ENCODE measurements around the gene RNF217.

Gene RNF217

GRCh38 chr6:125100074-125100652 lies 137.9 kb downstream of the RNF217 start:
- H3K27ac Mint-ChIP-seq = no peak overlapping the region
- peak overlapping the region; percentile 31 for H3K4me3 Mint-ChIP-seq
- no peaks in the 10 kb centered on the region for H3K9me3 Mint-ChIP-seq
- ATAC-seq (no peak), DNase-seq (ENCODE audit: low spot score in 2 of 2) (no peak)
- H3K36me3 Mint-ChIP-seq = no peaks in the 10 kb centered on the region
- H3K4me1 Mint-ChIP-seq = no peaks in the 10 kb centered on the region

- Mint-ChIP-seq H3K36me3 (no peaks in the 10 kb centered on the region), H3K27ac (no peak overlapping the region), H3K4me3 (no peak overlapping the region), H3K9me3 (no peaks in the 10 kb centered on the region), H3K4me1 (no peaks in the 10 kb centered on the region)
- ATAC-seq (no peak), DNase-seq (ENCODE audit: low spot score in 2 of 2) (no peak)
Observed at GRCh38 chr6:125101128-125101527, 138.9 kb downstream of the RNF217 start.

GRCh38 chr6:125101631-125102030 lies 139.4 kb downstream of the RNF217 start:
- ATAC-seq (no peak), DNase-seq (ENCODE audit: low spot score in 2 of 2) (no peak)
- H3K36me3 Mint-ChIP-seq = no peaks in the 10 kb centered on the region
- no peaks in the 10 kb centered on the region for H3K9me3 Mint-ChIP-seq
- no peak overlapping the region for H3K4me3 Mint-ChIP-seq
- no peaks in the 10 kb centered on the region for H3K4me1 Mint-ChIP-seq
- H3K27ac Mint-ChIP-seq = no peak overlapping the region

GRCh38 chr6:125102411-125102810 lies 140.2 kb downstream of the RNF217 start:
- no peak for ATAC-seq
- no peaks in the 10 kb centered on the region for H3K4me1 Mint-ChIP-seq
- no peak overlapping the region for H3K4me3 Mint-ChIP-seq
- no peak overlapping the region for H3K27ac Mint-ChIP-seq
- no peak for DNase-seq (ENCODE audit: low spot score in 2 of 2)
- H3K9me3 Mint-ChIP-seq = no peaks in the 10 kb centered on the region
- H3K36me3 Mint-ChIP-seq = no peaks in the 10 kb centered on the region

GRCh38 chr6:125102891-125103290 lies 140.7 kb downstream of the RNF217 start:
- Mint-ChIP-seq H3K4me1 (no peaks in the 10 kb centered on the region), H3K27ac (no peak overlapping the region), H3K4me3 (no peak overlapping the region), H3K9me3 (no peaks in the 10 kb centered on the region), H3K36me3 (no peaks in the 10 kb centered on the region)
- no peak for DNase-seq (ENCODE audit: low spot score in 2 of 2)
- no peak for ATAC-seq

- ATAC-seq (no peak), DNase-seq (ENCODE audit: low spot score in 2 of 2) (no peak)
- no peaks in the 10 kb centered on the region for H3K4me1 Mint-ChIP-seq
- H3K4me3 Mint-ChIP-seq = no peak overlapping the region
- no peaks in the 10 kb centered on the region for H3K36me3 Mint-ChIP-seq
- H3K9me3 Mint-ChIP-seq = peaks cover 3% of the 10 kb centered on the region
- H3K27ac Mint-ChIP-seq = no peak overlapping the region
Observed at GRCh38 chr6:125104425-125104824, 142.2 kb downstream of the RNF217 start.

- peaks cover 24% of the 10 kb centered on the region for H3K9me3 Mint-ChIP-seq
- no peak for ATAC-seq
- H3K4me1 Mint-ChIP-seq = no peaks in the 10 kb centered on the region
- no peak for DNase-seq (ENCODE audit: low spot score in 2 of 2)
- no peaks in the 10 kb centered on the region for H3K36me3 Mint-ChIP-seq
- no peak overlapping the region for H3K4me3 Mint-ChIP-seq
- no peak overlapping the region for H3K27ac Mint-ChIP-seq
Observed at GRCh38 chr6:125107048-125107447, 144.8 kb downstream of the RNF217 start.

GRCh38 chr6:125107896-125108295 lies 145.7 kb downstream of the RNF217 start:
- Mint-ChIP-seq H3K27ac (no peak overlapping the region), H3K36me3 (no peaks in the 10 kb centered on the region), H3K9me3 (peaks cover 29% of the 10 kb centered on the region), H3K4me1 (no peaks in the 10 kb centered on the region), H3K4me3 (no peak overlapping the region)
- DNase-seq (ENCODE audit: low spot score in 2 of 2) = no peak
- no peak for ATAC-seq

GRCh38 chr6:125110056-125110455 lies 147.8 kb downstream of the RNF217 start:
- peaks cover 29% of the 10 kb centered on the region for H3K9me3 Mint-ChIP-seq
- no peak overlapping the region for H3K27ac Mint-ChIP-seq
- H3K4me3 Mint-ChIP-seq = no peak overlapping the region
- H3K36me3 Mint-ChIP-seq = no peaks in the 10 kb centered on the region
- no peak for DNase-seq (ENCODE audit: low spot score in 2 of 2)
- no peaks in the 10 kb centered on the region for H3K4me1 Mint-ChIP-seq
- no peak for ATAC-seq

GRCh38 chr6:125111219-125111983 lies 149.2 kb downstream of the RNF217 start:
- H3K36me3 Mint-ChIP-seq = no peaks in the 10 kb centered on the region
- no peak overlapping the region for H3K4me3 Mint-ChIP-seq
- ATAC-seq (no peak), DNase-seq (ENCODE audit: low spot score in 2 of 2) (no peak)
- no peak overlapping the region for H3K27ac Mint-ChIP-seq
- no peaks in the 10 kb centered on the region for H3K4me1 Mint-ChIP-seq
- H3K9me3 Mint-ChIP-seq = peaks cover 29% of the 10 kb centered on the region

- Mint-ChIP-seq H3K9me3 (peaks cover 29% of the 10 kb centered on the region), H3K36me3 (no peaks in the 10 kb centered on the region), H3K4me3 (no peak overlapping the region), H3K27ac (no peak overlapping the region), H3K4me1 (no peaks in the 10 kb centered on the region)
- DNase-seq (ENCODE audit: low spot score in 2 of 2) (no peak), ATAC-seq (no peak)
Observed at GRCh38 chr6:125112934-125113333, 150.7 kb downstream of the RNF217 start.

- Mint-ChIP-seq H3K4me3 (no peak overlapping the region), H3K27ac (no peak overlapping the region), H3K36me3 (no peaks in the 10 kb centered on the region), H3K9me3 (peaks cover 27% of the 10 kb centered on the region), H3K4me1 (no peaks in the 10 kb centered on the region)
- ATAC-seq (no peak), DNase-seq (ENCODE audit: low spot score in 2 of 2) (no peak)
Observed at GRCh38 chr6:125114248-125114858, 152.1 kb downstream of the RNF217 start.

GRCh38 chr6:125116170-125116569 lies 153.9 kb downstream of the RNF217 start:
- Mint-ChIP-seq H3K9me3 (peaks cover 11% of the 10 kb centered on the region), H3K36me3 (no peaks in the 10 kb centered on the region), H3K4me3 (no peak overlapping the region), H3K27ac (no peak overlapping the region), H3K4me1 (no peaks in the 10 kb centered on the region)
- no peak for DNase-seq (ENCODE audit: low spot score in 2 of 2)
- ATAC-seq = no peak

- no peak overlapping the region for H3K4me3 Mint-ChIP-seq
- no peaks in the 10 kb centered on the region for H3K36me3 Mint-ChIP-seq
- H3K4me1 Mint-ChIP-seq = no peaks in the 10 kb centered on the region
- no peak overlapping the region for H3K27ac Mint-ChIP-seq
- DNase-seq (ENCODE audit: low spot score in 2 of 2) = no peak
- ATAC-seq = no peak
- H3K9me3 Mint-ChIP-seq = peaks cover 6% of the 10 kb centered on the region
Observed at GRCh38 chr6:125116710-125117109, 154.5 kb downstream of the RNF217 start.

- Mint-ChIP-seq H3K4me3 (no peak overlapping the region), H3K36me3 (no peaks in the 10 kb centered on the region), H3K4me1 (no peaks in the 10 kb centered on the region), H3K27ac (no peak overlapping the region), H3K9me3 (no peaks in the 10 kb centered on the region)
- DNase-seq (ENCODE audit: low spot score in 2 of 2) = no peak
- no peak for ATAC-seq
Observed at GRCh38 chr6:125117818-125118217, 155.6 kb downstream of the RNF217 start.

GRCh38 chr6:125120054-125120590 lies 157.9 kb downstream of the RNF217 start:
- DNase-seq (ENCODE audit: low spot score in 2 of 2) (no peak), ATAC-seq (no peak)
- Mint-ChIP-seq H3K4me1 (no peaks in the 10 kb centered on the region), H3K9me3 (no peaks in the 10 kb centered on the region), H3K4me3 (no peak overlapping the region), H3K36me3 (no peaks in the 10 kb centered on the region), H3K27ac (no peak overlapping the region)

Data from stimulated activated effector memory CD8-positive, alpha-beta T cell treated with anti-CD3 and anti-CD28 coated beads, Interleukin-12 subunit alpha, Interleukin-12 subunit beta, amount 100 ng/mL, for 72 hours (primary cell).